GM18861 (cell line): ENCODE measurements around the gene ADGRL4.
A peak's percentile ranks its signal among the peaks of the same experiment; 100 is the strongest.
"Not testable (repeated sequence)": the region's sequence is repeated elsewhere in the genome, so short reads cannot be mapped to it uniquely, and the experiment has no call there.

ENCODE experiments used
- ATAC-seq: cut with Tn5 transposase; IDR thresholded peaks from one replicate; pipeline ENCODE4 v1.9.1; 2021; ENCODE audit not compliant: unreplicated experiment

The ADGRL4 gene

DNA sequence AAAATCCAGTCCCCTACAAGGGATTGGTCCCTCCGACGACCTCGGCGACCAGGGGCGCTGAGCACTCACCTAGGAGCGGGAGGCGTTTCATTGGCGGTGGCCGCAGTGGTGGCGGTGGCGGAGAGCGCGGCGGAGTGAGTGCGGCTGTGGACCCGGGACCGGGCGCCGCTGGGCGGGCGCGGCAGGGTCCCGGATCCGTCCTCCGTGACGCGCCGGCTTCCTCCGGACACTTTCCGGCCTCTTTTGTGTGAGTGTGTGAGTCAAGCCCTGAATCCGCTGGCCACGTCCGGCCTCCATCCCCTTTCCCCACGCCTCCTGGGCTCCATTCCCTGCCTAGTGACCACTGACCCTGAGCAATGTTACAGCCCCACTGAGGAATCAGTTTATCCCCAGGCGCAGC is at the start of gene ADGRL4:
Gene ADGRL4 (minus strand): TSS at position 167 of the 400 bp plus-strand sequence. CDS start 76 bp downstream, at position 91.
- no peak for ATAC-seq

DNA sequence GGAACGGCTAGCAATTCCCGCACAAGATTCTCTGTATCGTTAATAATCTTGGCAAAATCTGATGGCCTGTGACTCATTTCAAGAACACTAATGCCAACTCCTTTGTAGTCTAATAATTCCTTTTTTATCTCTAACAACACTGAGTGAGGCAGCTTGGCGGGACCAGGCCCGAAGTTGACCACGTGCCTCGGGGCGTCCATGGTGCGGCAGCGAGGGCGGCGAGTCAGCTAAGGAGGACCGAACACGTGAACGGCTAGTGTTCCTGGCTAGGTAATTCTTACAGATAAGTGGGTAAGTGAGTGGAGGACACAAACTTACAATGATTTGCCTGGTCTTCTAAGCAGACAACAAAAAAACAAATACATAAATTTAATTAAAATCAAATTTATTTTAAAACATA is 49.3 kb upstream of the ADGRL4 start:
- no peak for ATAC-seq

DNA sequence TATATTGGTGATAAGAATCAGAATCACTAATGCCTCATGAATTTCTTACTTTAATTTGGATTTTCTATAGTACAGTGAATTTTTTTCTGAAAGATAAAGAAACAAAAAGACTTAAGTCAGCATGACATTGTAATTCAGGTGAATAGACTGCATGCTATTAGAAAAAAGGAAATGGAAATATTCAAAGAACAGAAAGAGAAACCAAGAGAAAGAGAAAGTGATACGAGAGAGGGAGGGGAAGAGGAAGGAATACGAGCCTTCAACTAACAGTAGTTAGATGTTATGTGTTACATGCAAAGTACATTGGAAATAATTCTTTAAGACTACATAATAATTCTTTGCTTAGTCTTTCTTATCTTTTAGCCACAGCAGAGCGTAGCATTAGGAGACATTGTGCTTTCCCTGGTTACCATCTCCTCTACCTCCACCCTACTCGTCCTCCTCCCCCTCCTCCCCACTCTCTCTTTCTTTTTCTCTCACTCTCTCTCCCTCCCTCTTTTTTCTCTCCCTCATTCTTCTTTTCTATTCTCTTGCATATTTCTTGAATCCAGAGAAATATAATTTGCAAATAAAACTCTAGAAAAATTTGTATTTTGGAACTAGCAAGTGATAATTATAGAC is 46.4 kb upstream of the ADGRL4 start:
- ATAC-seq, result peak; percentile 99

DNA sequence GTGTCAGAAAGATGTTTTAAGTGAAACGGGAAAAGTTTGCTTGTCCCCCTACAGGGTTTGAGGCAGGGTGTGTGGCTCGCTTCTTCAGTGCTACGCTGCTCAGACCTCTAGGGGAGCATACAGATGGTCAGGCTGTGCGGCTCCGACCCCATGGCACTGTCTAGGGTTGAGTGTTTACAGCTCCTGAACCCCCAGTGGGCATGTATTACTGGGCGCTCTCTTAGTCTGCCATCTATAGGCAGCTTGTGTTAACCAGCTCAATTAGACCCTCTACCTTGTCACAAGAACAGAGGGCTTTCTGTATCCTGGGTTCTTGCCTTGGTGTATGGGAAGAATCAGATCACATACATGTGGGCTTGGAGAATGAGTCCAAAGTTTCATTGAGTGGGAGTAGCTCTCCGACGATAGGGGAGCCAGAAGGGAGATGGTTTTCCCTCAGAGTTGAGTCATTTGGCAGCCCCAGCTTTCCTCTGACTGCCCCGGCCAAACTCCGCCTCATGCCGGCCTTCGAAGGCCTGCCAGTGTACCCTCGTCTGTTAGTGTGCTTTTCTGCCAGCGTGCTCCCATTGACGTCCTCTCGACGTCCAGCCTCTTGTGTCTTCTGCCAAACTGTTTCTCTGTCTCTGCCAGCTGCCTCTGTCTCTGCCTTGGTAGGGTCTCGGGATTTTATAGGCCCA is 38.6 kb upstream of the ADGRL4 start:
- no peak for ATAC-seq

DNA sequence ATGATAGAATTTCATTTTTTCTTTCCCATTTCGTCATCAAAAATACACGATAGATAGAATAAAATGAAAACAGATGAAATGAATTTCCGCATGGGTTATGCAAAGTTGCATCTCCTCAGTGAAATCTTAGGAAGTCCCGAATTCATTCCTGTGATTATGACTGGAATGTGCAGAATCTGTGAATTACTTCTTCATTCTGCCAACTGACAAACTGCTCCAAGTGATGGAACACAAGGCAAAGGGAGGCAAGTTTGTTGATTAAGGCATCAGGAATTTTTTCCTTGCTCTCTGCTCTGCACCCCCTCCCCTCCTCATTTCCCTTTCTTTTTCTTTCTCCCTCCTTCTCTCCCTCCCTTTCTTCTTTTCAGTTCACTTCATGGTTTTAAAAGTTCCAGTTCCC is 37.0 kb upstream of the ADGRL4 start:
- ATAC-seq, result no peak

DNA sequence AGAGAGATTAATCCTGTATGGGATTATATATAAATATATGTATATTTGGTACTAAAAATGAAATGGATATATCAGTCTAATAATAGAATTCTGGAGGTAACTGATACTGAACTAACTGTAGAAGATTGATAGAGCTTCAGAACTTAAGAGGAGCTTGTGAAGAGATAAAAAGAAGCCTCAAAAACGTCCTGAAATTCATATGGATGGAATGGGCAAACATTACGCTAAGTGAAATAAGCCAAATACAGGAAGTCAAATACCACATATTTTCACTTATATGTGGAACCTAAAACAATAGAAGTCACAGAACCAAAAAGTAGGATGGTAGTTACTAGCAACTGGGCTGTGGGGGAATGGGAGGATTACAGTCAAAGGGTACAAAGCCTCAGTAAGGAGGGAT is 36.0 kb upstream of the ADGRL4 start:
- no peak for ATAC-seq

DNA sequence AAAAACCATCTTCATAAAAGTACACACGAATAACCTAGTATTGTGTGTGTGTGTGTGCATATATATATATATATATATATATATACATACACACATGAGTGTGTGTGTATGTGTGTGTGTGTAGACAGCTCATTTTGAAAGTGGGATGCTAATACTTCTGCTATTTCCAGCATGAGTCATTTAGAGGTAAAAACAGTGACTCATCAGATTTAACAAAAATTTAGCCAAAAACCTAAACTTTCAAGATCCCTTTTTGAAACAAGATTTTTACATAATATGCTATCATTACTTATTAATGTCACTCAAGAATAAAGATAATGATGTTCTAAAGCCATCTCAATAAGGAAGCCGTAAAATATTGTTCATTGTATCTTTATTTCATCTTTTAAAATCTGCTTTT is 35.6 kb upstream of the ADGRL4 start:
- ATAC-seq, result peak; percentile 56

DNA sequence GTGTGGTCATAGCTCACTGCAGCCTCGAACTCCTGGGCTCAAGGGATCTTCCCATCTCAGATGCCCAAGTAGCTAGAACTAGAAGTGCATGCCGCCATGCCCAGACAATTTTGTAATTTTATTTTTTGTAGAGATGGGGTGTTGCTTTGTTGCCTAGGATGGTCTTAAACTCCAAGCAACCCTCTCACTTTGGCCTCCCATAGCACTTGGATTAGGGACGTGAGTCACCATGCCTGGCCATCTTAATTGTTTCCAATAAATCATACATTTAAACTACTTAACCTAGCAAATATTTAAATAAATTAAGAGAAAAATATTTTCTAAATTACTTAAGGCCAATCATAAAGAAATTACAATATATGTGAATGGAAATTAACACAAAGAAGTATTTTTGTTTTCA is 35.1 kb upstream of the ADGRL4 start:
- ATAC-seq, result no peak

DNA sequence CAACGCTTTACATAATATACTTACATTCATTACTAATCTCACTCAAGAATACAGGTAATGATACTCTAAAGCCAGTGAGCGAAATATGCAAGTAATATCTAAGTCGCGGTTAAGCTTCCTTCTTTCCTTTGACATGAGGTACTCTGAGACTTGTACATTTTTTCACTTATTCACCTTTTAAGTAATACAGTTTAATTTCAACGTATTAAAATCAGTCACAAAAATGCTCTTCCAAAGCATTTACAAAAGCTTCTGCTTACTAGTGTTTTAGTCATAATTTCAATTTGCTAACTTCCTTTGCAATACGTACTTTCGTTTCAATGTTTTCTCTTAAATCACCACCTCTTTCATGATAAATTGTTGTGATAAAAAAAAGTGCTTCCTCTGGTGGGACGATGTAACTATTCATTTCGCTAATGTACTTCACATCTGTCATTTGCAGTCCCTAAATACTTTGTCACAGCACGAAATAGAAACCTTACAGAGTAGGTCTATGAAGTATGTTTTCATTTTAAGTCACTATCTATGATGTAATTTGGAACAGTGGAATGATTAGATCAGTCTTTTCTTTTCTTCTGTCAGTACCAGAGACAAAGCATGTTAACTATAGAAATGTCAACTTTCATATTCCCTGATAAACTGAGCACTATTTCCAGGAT is 34.0 kb upstream of the ADGRL4 start:
- ATAC-seq, result peak; percentile 85

DNA sequence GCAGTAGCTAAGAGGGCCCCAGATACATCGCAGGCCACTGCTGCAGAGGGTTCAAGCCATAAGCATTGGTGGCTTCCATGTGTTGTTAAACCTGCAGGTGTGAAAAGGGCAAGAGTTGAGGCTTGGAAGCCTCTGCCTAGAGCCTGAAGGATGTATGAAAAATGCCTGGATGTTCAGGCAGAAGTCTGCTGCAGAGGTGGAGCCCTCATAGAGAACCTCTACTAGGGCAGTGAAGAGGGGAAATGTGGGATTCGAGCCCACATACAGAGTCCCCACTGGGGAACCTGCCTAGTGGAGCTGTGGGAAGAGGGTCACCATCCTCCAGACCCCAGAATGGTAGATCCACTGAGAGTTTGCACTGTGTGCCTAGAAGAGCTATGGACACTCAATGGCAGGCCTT is 30.6 kb upstream of the ADGRL4 start:
- no peak for ATAC-seq

DNA sequence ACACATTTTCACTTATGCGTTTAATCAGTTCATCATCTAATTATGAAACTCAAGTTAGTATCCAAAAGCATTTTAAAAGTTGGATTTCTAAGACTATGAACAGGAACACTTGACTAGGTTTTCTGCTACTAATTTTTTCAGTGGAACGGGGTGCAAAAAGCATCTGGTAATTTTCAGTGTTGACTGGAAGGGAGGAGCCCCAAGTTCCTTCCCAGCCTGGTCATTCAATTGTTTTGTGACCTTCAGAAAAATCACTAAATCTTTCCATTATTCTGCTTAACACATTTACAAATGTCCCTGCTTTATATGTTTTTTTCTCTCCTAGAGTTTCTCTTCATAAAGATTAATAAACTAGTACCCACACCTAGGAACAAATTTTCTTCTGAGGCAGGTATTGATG is 6.0 kb upstream of the ADGRL4 start:
- ATAC-seq, result no peak

DNA sequence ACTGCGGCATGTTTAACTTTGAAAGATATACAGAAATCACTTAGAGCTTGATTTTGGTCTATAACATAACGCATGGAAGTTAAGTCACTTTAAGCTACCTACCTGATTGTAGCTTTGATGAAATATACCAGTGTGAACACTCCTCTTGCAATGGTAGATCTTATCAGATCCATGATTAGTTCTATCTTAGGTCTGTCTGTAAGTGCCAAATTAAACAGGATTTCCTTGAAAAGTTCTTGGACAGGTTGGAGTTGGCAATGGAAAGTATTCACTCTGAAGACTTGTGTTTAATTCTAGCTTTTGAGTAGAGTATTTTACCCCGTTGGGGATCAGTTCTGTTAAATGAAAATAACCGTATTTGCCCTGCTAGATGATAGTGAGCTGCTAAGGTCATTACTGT is 4.1 kb upstream of the ADGRL4 start:
- ATAC-seq, result no peak

DNA sequence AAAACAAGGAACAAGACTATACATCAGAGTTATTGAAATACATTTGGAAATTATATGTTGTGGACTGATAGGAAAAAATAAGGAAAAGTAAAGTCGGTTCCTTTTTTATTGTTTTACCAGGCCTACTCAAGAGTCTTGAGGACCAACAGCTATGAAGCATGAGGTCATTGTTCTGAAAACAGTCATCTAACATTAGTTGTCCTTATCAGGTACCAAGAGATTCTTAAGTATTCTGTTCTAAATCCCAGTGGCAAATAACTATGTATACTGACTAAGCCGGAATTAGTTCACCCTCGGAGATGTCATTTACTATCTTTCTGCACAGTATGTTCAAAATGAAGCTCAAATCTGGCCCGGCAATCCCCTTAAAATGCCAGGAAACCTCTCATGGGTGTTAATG is 585 bp downstream of the ADGRL4 start:
- ATAC-seq, result no peak

DNA sequence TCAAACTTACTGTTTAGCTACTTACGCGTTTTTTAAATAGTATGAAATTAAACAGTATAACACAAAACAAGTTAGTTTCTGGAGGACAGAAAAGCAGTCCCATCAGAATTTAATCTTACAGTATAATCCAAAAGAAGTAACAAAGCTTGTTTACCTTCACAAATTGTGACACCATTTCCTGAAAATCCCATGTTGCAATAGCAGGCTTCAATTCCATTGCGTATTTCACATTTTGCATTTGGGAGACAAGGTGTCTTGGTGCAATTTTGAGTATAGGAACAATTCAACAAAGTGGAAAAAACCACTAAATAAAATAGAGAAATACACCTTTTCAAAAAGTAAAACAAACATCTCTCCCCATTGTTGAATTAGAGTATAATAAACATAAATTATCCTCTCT is 1.6 kb downstream of the ADGRL4 start:
- ATAC-seq, result no peak

DNA sequence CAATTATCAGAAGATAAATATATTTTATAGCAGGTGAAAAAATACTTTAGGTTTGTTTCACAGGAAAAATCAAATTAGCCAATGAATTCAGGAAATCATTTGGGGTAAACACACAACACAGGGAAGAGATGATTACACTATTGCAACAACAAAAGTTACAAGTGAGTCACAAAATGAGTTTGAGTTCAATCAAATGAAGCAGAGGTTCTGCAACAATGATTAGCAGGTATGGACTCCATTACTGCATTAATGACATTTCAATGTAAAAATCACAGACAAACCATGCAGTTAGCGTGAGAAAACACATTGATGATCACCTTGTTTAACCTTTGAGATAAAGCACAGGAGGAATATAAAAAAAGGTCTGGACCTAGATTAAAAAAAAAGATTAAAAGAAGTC is 9.7 kb downstream of the ADGRL4 start:
- no peak for ATAC-seq

DNA sequence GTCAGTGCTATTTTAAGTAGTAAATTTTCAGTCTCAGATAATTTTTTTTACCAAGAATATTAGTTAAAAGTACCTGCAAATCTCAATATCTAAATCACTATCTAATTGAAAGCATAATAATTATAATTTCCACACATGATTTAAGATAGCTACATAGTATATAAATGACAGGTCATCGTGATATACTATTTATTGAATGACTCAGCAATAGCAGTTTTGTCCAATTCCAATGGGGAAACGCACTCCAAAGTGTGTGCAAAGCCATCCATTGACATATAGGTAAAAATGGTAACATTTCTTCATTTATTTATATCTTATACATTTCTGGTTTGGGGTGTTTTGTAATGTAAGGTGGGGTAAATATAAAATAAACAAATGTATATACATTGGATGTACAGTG is 19.5 kb downstream of the ADGRL4 start:
- ATAC-seq, result no peak

DNA sequence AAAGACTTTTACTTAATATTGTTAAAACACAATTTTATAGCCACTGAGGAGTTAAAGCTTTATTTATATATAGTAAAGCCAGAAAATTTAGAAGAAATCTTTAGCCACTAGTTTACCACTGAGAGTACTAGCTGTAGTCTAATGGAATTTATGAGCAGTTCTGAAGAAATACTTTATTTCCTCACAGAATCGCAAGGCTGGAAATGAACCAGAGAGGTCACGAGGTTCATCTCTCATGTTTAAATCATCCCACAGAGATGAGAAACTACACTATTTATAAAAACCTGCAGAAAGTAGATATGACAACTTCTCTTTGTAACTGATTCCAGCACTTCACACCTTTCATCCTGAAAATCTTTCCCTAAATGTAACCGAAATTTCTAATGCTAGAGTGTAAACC is 26.0 kb downstream of the ADGRL4 start:
- no peak for ATAC-seq

DNA sequence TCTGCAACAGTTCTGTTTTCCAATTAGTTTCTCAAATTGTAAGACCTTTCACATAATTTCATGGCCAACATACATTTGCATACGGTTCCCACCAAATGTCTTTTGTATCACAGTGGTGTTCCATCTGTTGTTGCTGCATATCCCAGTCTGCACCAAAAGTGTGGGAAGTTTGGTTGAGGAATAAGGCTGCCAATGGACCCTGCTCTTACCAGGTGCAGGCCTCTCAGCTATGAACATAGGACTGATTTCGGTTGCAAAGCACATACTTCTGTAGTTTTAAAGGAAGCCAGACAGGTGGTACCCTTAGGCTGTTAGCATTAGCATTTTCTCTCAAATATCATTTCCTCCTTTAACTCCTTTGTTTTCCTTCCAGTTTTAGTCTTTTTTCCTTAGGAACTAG is 33.8 kb downstream of the ADGRL4 start:
- no peak for ATAC-seq

DNA sequence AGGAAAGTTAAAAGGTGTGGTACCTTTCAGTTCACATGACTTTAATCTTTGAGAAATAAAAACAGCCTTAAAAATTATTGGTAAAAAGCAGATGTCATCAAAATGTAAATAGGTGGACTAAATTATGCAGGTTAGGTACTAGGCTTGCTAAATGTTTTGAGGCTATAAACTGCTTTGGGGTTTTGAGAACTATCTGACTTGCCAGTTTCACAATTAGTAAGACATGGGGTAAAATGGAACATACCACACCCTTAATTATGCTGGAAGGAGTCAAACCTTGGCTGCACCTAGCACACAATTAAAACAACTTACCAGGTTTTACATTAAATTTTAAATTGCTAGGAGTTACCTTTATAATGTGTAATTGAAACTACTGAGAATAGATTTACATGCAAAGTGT is 39.4 kb downstream of the ADGRL4 start:
- ATAC-seq, result not testable (repeated sequence)

DNA sequence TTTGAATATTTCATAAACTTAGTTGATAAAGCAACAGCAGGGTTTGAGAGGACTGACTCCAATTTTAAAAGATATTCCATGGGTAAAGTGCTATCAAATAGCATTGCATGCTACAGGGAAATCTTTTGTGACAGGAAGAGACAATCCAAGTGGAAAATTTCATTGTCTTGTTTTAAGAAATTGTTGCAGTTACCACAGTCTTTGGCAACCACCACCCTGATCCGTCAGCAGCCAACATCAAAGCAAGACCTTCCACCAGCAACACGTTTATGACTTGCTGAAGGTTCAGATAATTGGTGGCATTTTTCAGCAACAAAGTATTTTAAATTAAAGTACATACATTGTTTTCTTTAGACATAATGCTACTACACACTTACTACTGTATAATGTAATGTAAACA is 47.8 kb downstream of the ADGRL4 start:
- ATAC-seq, result no peak

DNA sequence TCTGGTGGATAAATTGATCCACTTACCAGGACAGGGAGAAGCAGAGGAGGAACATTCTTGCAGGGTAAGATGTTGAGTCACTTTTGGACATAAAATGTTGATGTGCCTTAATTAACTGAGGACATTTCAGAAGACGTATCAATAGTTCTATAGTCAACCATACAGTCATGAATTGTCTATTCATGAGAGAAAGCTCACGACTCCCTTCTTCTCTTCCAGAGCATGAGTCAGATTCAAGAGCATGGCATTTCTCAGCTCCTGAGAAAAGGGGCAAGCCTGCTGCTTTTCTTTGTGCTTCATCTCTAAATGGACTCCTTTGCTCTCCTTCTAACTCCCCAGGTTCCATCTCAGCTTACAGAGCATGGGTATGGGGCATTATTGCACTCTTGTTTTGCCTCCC is 55.7 kb downstream of the ADGRL4 start:
- ATAC-seq, result no peak

DNA sequence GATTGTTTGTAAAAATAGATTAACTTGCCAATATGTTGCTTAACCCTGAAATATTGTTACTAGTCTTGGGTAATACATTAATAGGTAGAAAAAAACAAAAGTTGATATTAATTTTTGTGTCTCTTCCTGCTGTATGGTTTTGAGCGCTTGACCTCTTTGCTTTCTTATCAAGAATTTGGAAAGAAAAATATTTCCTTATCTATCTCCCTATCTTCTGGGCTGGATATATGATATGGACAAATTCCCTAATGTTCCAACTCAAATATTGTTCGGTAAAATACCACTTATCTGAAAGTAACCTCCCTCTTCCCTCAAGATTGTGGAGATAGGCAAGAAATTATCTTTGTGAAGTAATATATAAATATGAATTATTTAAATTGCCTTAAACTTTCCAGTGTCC is 57.3 kb downstream of the ADGRL4 start:
- ATAC-seq, result no peak

DNA sequence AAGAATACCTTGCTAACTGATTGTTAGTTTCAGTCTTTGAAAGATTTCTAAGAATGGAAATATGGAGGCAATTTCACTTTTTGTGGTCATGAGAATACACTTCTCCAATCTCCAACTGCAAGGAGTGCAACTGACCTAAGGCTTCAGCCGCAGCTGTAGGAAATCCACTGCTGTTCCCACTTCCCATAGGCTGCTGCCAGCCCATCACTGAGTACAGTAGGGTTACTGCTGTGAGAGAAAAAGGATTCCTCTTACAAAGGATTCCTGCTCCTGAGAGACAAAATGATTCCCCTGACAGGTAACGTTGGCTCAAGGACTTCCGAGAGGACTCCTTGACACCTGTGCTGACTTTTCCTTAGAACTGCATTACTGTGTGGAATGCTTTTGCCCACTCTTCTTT is 87.4 kb downstream of the ADGRL4 start:
- no peak for ATAC-seq
